Spleen (tissue), 11 donors: Measurements from ENCODE around the gene TRIP6. TPM values are rescaled to one million over a fixed set of nuclear protein-coding genes. Genes with fewer than 3 reads are reported as not detected.
A peak's percentile ranks its signal among the peaks of the same experiment; 100 is the strongest.

Experiments
- DNase-seq: peaks from one replicate; pipeline ENCODE4 v3.0.0-alpha.2; 2020
- H3K27ac ChIP-seq, 8 donors: fragments of 200-600 bp; sonication (generic) in 7 of 8; 1 replicate in 4 of 8; 2 replicates in 4 of 8; pipeline versions ENCODE4 v1.5.0 to v1.8.0; 2016 to 2021; ENCODE audit warnings: inconsistent platforms in 4 of 8, mild to moderate bottlenecking in 4 of 8, moderate library complexity in 1 of 8
- H3K27me3 ChIP-seq, 7 donors: fragments of 200-600 bp; sonication (generic) in 6 of 7; replicated peaks in 1 of 7; 1 replicate in 4 of 7; 2 replicates in 3 of 7; pipeline versions ENCODE4 v1.5.0 to v1.8.0; 2016 to 2021; ENCODE audit warnings: inconsistent platforms in 3 of 7, mild to moderate bottlenecking in 1 of 7
- H3K36me3 ChIP-seq, 6 donors: fragments of 200-600 bp; sonication (generic) in 5 of 6; 1 replicate in 4 of 6; 2 replicates in 2 of 6; pipeline versions ENCODE4 v1.5.0 to v1.8.0; 2016 to 2021; ENCODE audit warnings: inconsistent platforms in 2 of 6
- H3K4me1 ChIP-seq, 6 donors: fragments of 200-600 bp; sonication (generic) in 5 of 6; 1 replicate in 3 of 6; 2 replicates in 3 of 6; pipeline versions ENCODE4 v1.5.0 to v1.8.0; 2016 to 2021; ENCODE audit warnings: inconsistent platforms in 3 of 6
- H3K4me3 ChIP-seq, 8 donors: fragments of 200-600 bp; sonication (generic) in 7 of 8; 1 replicate in 4 of 8; 2 replicates in 4 of 8; pipeline versions ENCODE4 v1.5.0 to v1.8.0; 2016 to 2021; ENCODE audit warnings: inconsistent platforms in 4 of 8, mild to moderate bottlenecking in 4 of 8, moderate library complexity in 2 of 8
- H3K9me3 ChIP-seq, 8 donors: fragments of 200-600 bp; sonication (generic) in 7 of 8; 1 replicate in 4 of 8; 2 replicates in 4 of 8; pipeline versions ENCODE4 v1.5.0 to v1.8.0; 2016 to 2021; ENCODE audit warnings: inconsistent platforms in 4 of 8
- CTCF ChIP-seq, 11 experiments: fragments of 200-600 bp in 7 of 11; fragments of 450-650 bp in 4 of 11; sonication (generic) in 4 of 11; IDR thresholded peaks in 8 of 11; conservative IDR thresholded peaks in 3 of 11; 1 replicate in 7 of 11; 2 replicates in 4 of 11; pipeline versions ENCODE4 v1.4.0 to v1.8.0; 2016 to 2021; ENCODE audit warnings: antibody characterized with exemption in 11 of 11, inconsistent platforms in 4 of 11, mild to moderate bottlenecking in 1 of 11
- POLR2A ChIP-seq, 3 donors: fragments of 450-650 bp; IDR thresholded peaks; one replicate each; pipeline ENCODE4 v1.5.1; 2017; ENCODE audit warnings: antibody characterized with exemption in 3 of 3, mild to moderate bottlenecking in 1 of 3
- POLR2AphosphoS5 ChIP-seq, 3 donors: sonication (generic); formaldehyde crosslinking; IDR thresholded peaks; one replicate each; pipeline ENCODE4 v1.5.1; 2017; ENCODE audit warnings: antibody characterized with exemption in 3 of 3
- WGBS, 5 donors: extraction: QIAGEN DNeasy Blood & Tissue Kit in 3 of 5; methylation state at CpG; one replicate each; pipeline versions ENCODE4 v1.1.5 to v1.1.7; 2013 to 2018; 5-methylcytosine and 5-hydroxymethylcytosine counted together
- intact Hi-C: fragments of 100-400 bp; cut with DNase I; formaldehyde crosslinking; loops from one replicate; pipeline ENCODE4 v1.15.0; 2023; ENCODE audit warnings: low total_unique reads
- polyA plus RNA-seq, 3 donors: library from polyadenylated mRNA; stranded (reverse); fragments of 200-250 nt; gene quantifications; one replicate each; pipeline ENCODE4 v1.2.1, GENCODE V29; 2013
- total RNA-seq, 7 donors: library from RNA; depleted of rRNA in 3 of 7; stranded (reverse); fragments of >200 nt in 3 of 7; fragmentation: NEBNext Ultra II Directional in 4 of 7; extraction: Animal tissue kit (Norgen Biotek cat#: 25700) in 4 of 7; gene quantifications; one replicate each; pipeline versions ENCODE4 v1.1.0 to v1.2.1, GENCODE V29; 2016 to 2021
- donor health status: healthy with polysubstance abuse.
- donor health status: DM: no; HTN: no; CAD: no; lungs with moderate emphysema.
- donor health status: DM: no; HTN: no; CAD: no.
- donor health status: Bipolar disorder and iron deficiency.
- donor health status: healthy.
- donor health status: DM: no; HTN: no; CAD: no.
- donor health status: DM: yes; HTN: yes; CAD: no.

TRIP6 gene
- total and polyA plus RNA-seq, 10 donors = 12.4 to 30.2 (median 21.6) TPM

DNA sequence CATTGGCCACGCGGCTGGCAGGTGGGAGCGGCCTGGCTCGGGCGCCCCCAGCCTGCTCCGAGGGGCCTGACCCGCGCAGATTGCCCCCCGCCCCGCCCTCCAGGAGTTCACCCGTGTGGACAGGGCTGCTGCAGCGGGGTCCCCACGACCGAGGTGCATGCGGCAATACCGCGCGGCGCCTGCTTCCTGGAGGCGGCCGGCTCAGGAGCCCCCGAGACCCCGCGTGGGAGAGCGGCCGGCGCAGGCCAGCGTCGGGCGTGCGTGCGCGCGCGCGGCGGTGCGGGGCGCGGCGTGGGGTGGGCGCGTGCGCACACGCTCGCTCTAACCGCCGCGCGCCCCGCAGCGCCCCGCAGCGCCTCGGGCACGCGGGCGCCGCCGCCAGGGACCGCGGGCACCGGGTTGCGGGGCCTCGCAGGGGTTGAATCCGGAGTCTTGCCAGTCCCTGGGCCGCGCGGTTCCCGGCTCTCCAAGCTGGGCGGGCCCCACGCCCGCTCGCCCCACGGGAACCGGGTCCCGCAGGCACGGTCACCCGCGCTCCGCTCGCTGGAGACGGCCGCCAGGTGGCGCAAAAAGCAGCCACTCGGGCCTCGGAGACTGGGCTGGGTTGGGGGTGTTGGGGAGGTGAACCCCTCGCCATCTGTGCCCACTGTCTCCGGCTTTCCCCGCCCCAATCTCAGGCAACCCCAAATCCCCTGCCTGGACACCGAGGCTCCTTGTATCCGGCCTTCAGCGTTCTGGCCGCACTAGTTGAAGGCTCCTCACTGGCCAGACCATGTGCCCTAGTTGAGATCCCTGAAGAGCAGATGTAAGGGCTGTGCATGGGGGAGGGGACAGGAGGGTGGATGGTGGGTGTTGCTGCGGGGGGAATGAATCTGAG, 29.8 kb downstream of the TRIP6 start:
- H3K4me3 ChIP-seq = peak overlapping the region in 7 of 8 donors; percentile 23 to 73 (median 47)
- H3K27me3 ChIP-seq = peaks cover 3 to 92% (median 52%) of the 10 kb centered on the region in 7 donors
- 2 to 7% (median 3%) methylated on average over 22 to 95 of the region's 95 CpGs for WGBS, 5 donors
- H3K9me3 ChIP-seq = no peaks in the 10 kb centered on the region
- H3K36me3 ChIP-seq = no peaks in the 10 kb centered on the region
- H3K4me1 ChIP-seq = peaks cover 12 to 36% (median 29%) of the 10 kb centered on the region in 6 donors
- no peak overlapping the region for H3K27ac ChIP-seq
- intact Hi-C loops = loop anchor here (5.0 kb wide), 1 partner anchor 160 kb away; no protein-coding TSS in a partner anchor
- peak; percentile 87 for DNase-seq
- TF ChIP-seq CTCF (IDR thresholded peaks at IDR 0.05 in 8 of 11, conservative IDR thresholded peaks at IDR 0.05 in 3 of 11) (peak; percentile 48 to 89 (median 72)), POLR2AphosphoS5 (IDR thresholded peaks at IDR 0.05) (peak in 1 of 3 donors; percentile 57), POLR2A (IDR thresholded peaks at IDR 0.05) (no peak)

DNA sequence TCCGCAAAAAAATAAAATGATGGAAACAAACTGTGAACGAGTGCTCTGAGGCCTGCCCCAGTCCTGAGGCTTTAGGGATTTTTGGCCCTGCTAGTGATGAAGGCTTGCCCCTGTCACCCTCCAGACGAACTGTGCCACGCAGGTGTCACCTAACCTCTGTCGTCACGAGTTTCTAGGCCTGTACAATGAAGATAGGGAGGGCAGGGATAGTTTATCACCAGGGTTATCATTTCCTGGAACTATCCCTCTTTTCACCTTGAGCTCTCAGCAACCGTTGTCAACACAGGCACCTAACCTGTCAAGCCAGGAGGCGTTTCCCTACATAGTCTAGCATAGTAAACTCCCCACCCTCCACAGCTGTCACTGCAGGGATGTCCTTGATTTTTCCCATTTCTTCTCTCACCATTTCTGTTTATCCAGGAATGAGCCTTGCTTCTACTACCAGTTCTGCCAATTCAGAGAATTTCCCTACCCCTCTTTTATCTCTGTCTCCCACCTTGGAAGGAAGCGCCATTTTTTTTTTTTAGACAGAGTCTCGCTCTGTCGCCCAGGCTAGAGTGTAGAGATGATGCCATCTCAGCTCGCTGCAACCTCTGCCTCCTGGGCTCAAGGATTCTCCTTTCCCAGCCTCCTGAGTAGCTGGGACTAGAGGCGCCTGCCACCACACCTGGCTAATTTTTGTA, 30.7 kb downstream of the TRIP6 start:
- Histone ChIP-seq H3K36me3 (no peaks in the 10 kb centered on the region), H3K27ac (no peak overlapping the region), H3K27me3 (peaks cover 3 to 92% (median 51%) of the 10 kb centered on the region in 7 donors), H3K4me3 (no peak overlapping the region), H3K4me1 (peaks cover 12 to 36% (median 29%) of the 10 kb centered on the region in 6 donors), H3K9me3 (no peaks in the 10 kb centered on the region)
- DNase-seq = no peak
- intact Hi-C loops = loop anchor here (5.0 kb wide), 1 partner anchor 159 kb away; no protein-coding TSS in a partner anchor
- no peak for TF ChIP-seq POLR2A (IDR thresholded peaks at IDR 0.05)
- TF ChIP-seq POLR2AphosphoS5 (IDR thresholded peaks at IDR 0.05) = no peak
- no peak for TF ChIP-seq CTCF (IDR thresholded peaks at IDR 0.05 in 8 of 11, conservative IDR thresholded peaks at IDR 0.05 in 3 of 11)
- 70 to 81% (median 78%) methylated on average over 13 of the region's 13 CpGs for WGBS, 5 donors

GRCh38 chr7:100899432-100899831, 32.2 kb downstream of the TRIP6 start:
- no peaks in the 10 kb centered on the region for H3K9me3 ChIP-seq
- TF ChIP-seq POLR2AphosphoS5 (IDR thresholded peaks at IDR 0.05) = no peak
- TF ChIP-seq POLR2A (IDR thresholded peaks at IDR 0.05) = no peak
- H3K4me1 ChIP-seq = peaks cover 12 to 31% (median 26%) of the 10 kb centered on the region in 6 donors
- H3K27ac ChIP-seq = no peak overlapping the region
- intact Hi-C loops = loop anchor here (5.0 kb wide), 1 partner anchor 158 kb away; no protein-coding TSS in a partner anchor
- H3K36me3 ChIP-seq = no peaks in the 10 kb centered on the region
- WGBS, 5 donors = 86 to 95% (median 95%) methylated on average over 5 of the region's 5 CpGs
- no peak overlapping the region for H3K4me3 ChIP-seq
- H3K27me3 ChIP-seq = peaks cover 3 to 78% (median 45%) of the 10 kb centered on the region in 7 donors
- no peak for DNase-seq

GRCh38 chr7:100900978-100901377, 33.8 kb downstream of the TRIP6 start:
- no peak for TF ChIP-seq POLR2A (IDR thresholded peaks at IDR 0.05)
- TF ChIP-seq CTCF (IDR thresholded peaks at IDR 0.05 in 8 of 11, conservative IDR thresholded peaks at IDR 0.05 in 3 of 11) = no peak
- TF ChIP-seq POLR2AphosphoS5 (IDR thresholded peaks at IDR 0.05) = no peak
- no peaks in the 10 kb centered on the region for H3K9me3 ChIP-seq
- 75 to 97% (median 88%) methylated on average over 2 of the region's 2 CpGs for WGBS, 5 donors

More at GRCh38 chr7:100900978-100901377, 33.8 kb downstream of the TRIP6 start:
- DNase-seq = no peak
- Histone ChIP-seq H3K4me3 (no peak overlapping the region), H3K4me1 (peaks cover 6 to 16% (median 11%) of the 10 kb centered on the region in 6 donors), H3K27me3 (peaks cover 0 to 69% (median 29%) of the 10 kb centered on the region in 7 donors), H3K27ac (no peak overlapping the region), H3K36me3 (no peaks in the 10 kb centered on the region)
- intact Hi-C loops = no loop called here
